ENCODE measurements around the gene SNTB2.

DNA sequence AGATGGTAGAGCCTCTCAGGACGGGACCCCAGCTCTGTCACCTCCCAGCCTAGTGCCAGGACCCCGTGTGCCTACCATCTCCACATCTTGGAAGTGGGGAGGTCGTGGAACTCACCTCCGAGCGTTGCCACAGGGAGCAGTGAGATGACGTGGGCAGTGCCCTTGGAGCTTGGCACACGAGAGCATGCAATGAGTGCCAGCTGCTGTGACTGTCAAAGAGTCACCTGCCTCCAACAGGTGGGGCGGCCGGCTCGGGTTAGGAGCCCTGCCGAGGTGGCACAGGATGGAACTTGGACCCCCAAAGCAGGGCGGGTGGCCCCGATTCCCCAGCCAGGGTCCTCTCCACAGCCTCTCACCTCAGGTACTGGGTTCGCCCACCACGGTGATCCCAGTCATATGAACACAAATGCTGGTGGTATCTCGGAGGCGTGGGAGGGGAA, 129.7 kb downstream of the SNTB2 start:
- TF ChIP-seq CTCF (conservative IDR thresholded peaks at IDR 0.05 in 1 of 2, IDR thresholded peaks at IDR 0.05 in 1 of 2; ENCODE audit: low read depth in 1 of 2, low read length in 2 of 2) (no peak), EZH2 (IDR thresholded peaks at IDR 0.05; ENCODE audit: low read length, missing control alignments) (no peak)
